ENCODE measurements around the gene FNBP1. TPM values are rescaled to one million over a fixed set of nuclear protein-coding genes. Genes with fewer than 3 reads are reported as not detected.

Gene FNBP1
- total and polyA plus RNA-seq, 8 donors = 30.4 to 51.8 (median 34.4) TPM

- intact Hi-C loops (cut with DNase I) = no loop called here
- Histone ChIP-seq H3K9me3 (no peaks in the 10 kb centered on the region), H3K27me3 (no peaks in the 10 kb centered on the region), H3K27ac (no peak overlapping the region), H3K4me3 (no peak overlapping the region), H3K4me1 (peaks cover 0 to 37% of the 10 kb centered on the region in 2 donors), H3K36me3 (no peaks in the 10 kb centered on the region)
- DNase-seq = no peak
- ATAC-seq = no peak
- no peak for TF ChIP-seq CTCF (IDR thresholded peaks at IDR 0.05)
Measured at GRCh38 chr9:129841071-129841470, 201.9 kb downstream of the FNBP1 start.

- ATAC-seq = no peak
- DNase-seq = no peak
Measured at GRCh38 chr9:129840034-129840433, 203.0 kb downstream of the FNBP1 start.

GRCh38 chr9:129839324-129840023 is 203.5 kb downstream of the FNBP1 start:
- no peak for ATAC-seq
- intact Hi-C loops (cut with DNase I) = no loop called here
- Histone ChIP-seq H3K4me1 (peaks cover under 1 to 42% of the 10 kb centered on the region in 2 donors), H3K4me3 (no peak overlapping the region), H3K9me3 (no peaks in the 10 kb centered on the region), H3K36me3 (no peaks in the 10 kb centered on the region), H3K27me3 (no peaks in the 10 kb centered on the region), H3K27ac (no peak overlapping the region)
- TF ChIP-seq CTCF (IDR thresholded peaks at IDR 0.05) = no peak
- DNase-seq = no peak

More at GRCh38 chr9:129840034-129840433, 203.0 kb downstream of the FNBP1 start:
- H3K36me3 ChIP-seq = no peaks in the 10 kb centered on the region
- no peak for TF ChIP-seq CTCF (IDR thresholded peaks at IDR 0.05)
- H3K4me1 ChIP-seq = peaks cover 0 to 40% of the 10 kb centered on the region in 2 donors
- H3K27ac ChIP-seq = no peak overlapping the region
- H3K9me3 ChIP-seq = no peaks in the 10 kb centered on the region
- no peaks in the 10 kb centered on the region for H3K27me3 ChIP-seq
- H3K4me3 ChIP-seq = no peak overlapping the region
- intact Hi-C loops (cut with DNase I) = no loop called here

GRCh38 chr9:129838707-129839259 is 204.2 kb downstream of the FNBP1 start:
- no peak for TF ChIP-seq CTCF (IDR thresholded peaks at IDR 0.05)
- H3K27ac ChIP-seq = no peak overlapping the region
- no peak overlapping the region for H3K4me3 ChIP-seq
- ATAC-seq (no peak), DNase-seq (no peak)
- intact Hi-C loops (cut with DNase I) = no loop called here
- no peaks in the 10 kb centered on the region for H3K27me3 ChIP-seq
- H3K36me3 ChIP-seq = no peaks in the 10 kb centered on the region
- no peaks in the 10 kb centered on the region for H3K9me3 ChIP-seq
- H3K4me1 ChIP-seq = peaks cover 7 to 48% of the 10 kb centered on the region in 2 donors

Small RNA genes lying within 50 kb of the gene (microRNA-seq; reads per million reads assigned to microRNA genes)
- gene MIR6855 = 0.17 to 0.27 reads per million in 2 donors

Other genes starting within 250 kb of the FNBP1 start
- 10 to 100 TPM; 26.1 to 32.1 TPM for gene TOR1B, start 240.0 kb downstream of the FNBP1 start, total RNA-seq
- 10 to 100 TPM; 19.0 to 25.0 (median 21.4) TPM for gene TOR1B, start 240.0 kb downstream of the FNBP1 start, polyA plus RNA-seq (ENCODE audit: insufficient read length in 6 of 6)
- 10 to 100 TPM; 32.0 to 38.5 TPM for gene TOR1A, start 219.1 kb downstream of the FNBP1 start, total RNA-seq
- 10 to 100 TPM; 34.2 to 40.0 (median 36.3) TPM for gene TOR1A, start 219.1 kb downstream of the FNBP1 start, polyA plus RNA-seq (ENCODE audit: insufficient read length in 6 of 6)
- 10 to 100 TPM; 30.1 to 31.8 TPM for gene C9orf78, start 207.9 kb downstream of the FNBP1 start, total RNA-seq
- gene C9orf78, start 207.9 kb downstream of the FNBP1 start, polyA plus RNA-seq (ENCODE audit: insufficient read length in 6 of 6) = 10 to 100 TPM; 50.7 to 71.9 (median 67.7) TPM
- gene USP20, start 207.7 kb downstream of the FNBP1 start, total RNA-seq = 10 to 100 TPM; 21.0 to 22.9 TPM
- gene USP20, start 207.7 kb downstream of the FNBP1 start, polyA plus RNA-seq (ENCODE audit: insufficient read length in 6 of 6) = 10 to 100 TPM; 16.7 to 24.6 (median 21.6) TPM
- gene GPR107, start 10.7 kb upstream of the FNBP1 start, total RNA-seq = 10 to 100 TPM; 43.0 to 52.4 TPM
- gene GPR107, start 10.7 kb upstream of the FNBP1 start, polyA plus RNA-seq (ENCODE audit: insufficient read length in 6 of 6) = 10 to 100 TPM; 45.9 to 49.8 (median 47.6) TPM
- gene NCS1, start 129.2 kb upstream of the FNBP1 start, total RNA-seq = 10 to 100 TPM; 19.6 to 19.9 TPM
- 10 to 100 TPM; 16.7 to 24.9 (median 19.5) TPM for gene NCS1, start 129.2 kb upstream of the FNBP1 start, polyA plus RNA-seq (ENCODE audit: insufficient read length in 6 of 6)
- 1 to 10 TPM; 3.7 to 3.9 TPM for gene HMCN2, start 222.6 kb upstream of the FNBP1 start, total RNA-seq
- 1 to 10 TPM in 1 of 6 donors, under 1 TPM in 5; 0.31 to 2.5 (median 0.51) TPM for gene HMCN2, start 222.6 kb upstream of the FNBP1 start, polyA plus RNA-seq (ENCODE audit: insufficient read length in 6 of 6)

Measured in left lung (tissue), 10 donors.